Activated CD4-positive, alpha-beta T cell treated with anti-CD3 and anti-CD28 coated beads, Interleukin-2, amount 10 ng/mL, durations not matched to agents 7 days and 5 days (primary cell): ENCODE data around the gene LRRC36. TPM values are rescaled to one million over a fixed set of nuclear protein-coding genes. Genes with fewer than 3 reads are reported as not detected.
A peak's percentile ranks its signal among the peaks of the same experiment; 100 is the strongest.

Source experiments
- CTCF ChIA-PET: fragments of 350-600 bp; sonication (Branson Sonifier 250); formaldehyde crosslinking; loops from one replicate; lab custom pipeline; 2021; ENCODE audit warnings: antibody characterized with exemption; lab: Charles Lee
- POLR2A ChIA-PET: fragments of 350-600 bp; sonication (Branson Sonifier 250); formaldehyde crosslinking; loops from one replicate; lab custom pipeline; 2021; ENCODE audit warnings: antibody characterized with exemption; lab: Charles Lee
- DNase-seq: peaks from one replicate; pipeline ENCODE4 v3.0.0-alpha.2; 2020
- H3K27ac Mint-ChIP-seq: one replicate; pipeline ENCODE4 v1.8.0; 2021; ENCODE audit warnings: mild to moderate bottlenecking, moderate library complexity, mixed read lengths
- H3K27me3 Mint-ChIP-seq: one replicate; pipeline ENCODE4 v1.8.0; 2021; ENCODE audit warnings: mixed read lengths
- H3K36me3 Mint-ChIP-seq: one replicate; pipeline ENCODE4 v1.8.0; 2021; ENCODE audit warnings: low read depth, mixed read lengths
- H3K4me1 Mint-ChIP-seq: one replicate; pipeline ENCODE4 v1.8.0; 2021; ENCODE audit warnings: mixed read lengths
- H3K4me3 Mint-ChIP-seq: one replicate; pipeline ENCODE4 v1.8.0; 2021; ENCODE audit warnings: mild to moderate bottlenecking, moderate library complexity, mixed read lengths
- H3K9me3 Mint-ChIP-seq: one replicate; pipeline ENCODE4 v1.8.0; 2021; ENCODE audit warnings: mixed read lengths
- total RNA-seq, 2 experiments: library from RNA; stranded (reverse); gene quantifications; one replicate each; pipeline ENCODE4 v1.2.3, GENCODE V29; 2021

The LRRC36 gene
- total RNA-seq, 2 experiments from 2014 or later: not detected

- H3K27ac Mint-ChIP-seq: no peak overlapping the region
- H3K4me3 Mint-ChIP-seq: no peak overlapping the region
- no peaks in the 10 kb centered on the region for H3K4me1 Mint-ChIP-seq
- CTCF ChIA-PET: interaction anchor here (1.5 kb wide), 1 partner anchor 180 kb away, joined by 3 read pairs; the partner anchor contains the start of gene ATP6V0D1
- H3K36me3 Mint-ChIP-seq: no peaks in the 10 kb centered on the region
- POLR2A ChIA-PET: no interaction called here
- DNase-seq: no peak
- H3K9me3 Mint-ChIP-seq: no peaks in the 10 kb centered on the region
- H3K27me3 Mint-ChIP-seq: no peaks in the 10 kb centered on the region
Measured at GRCh38 chr16:67301080-67301782, 25.4 kb upstream of the LRRC36 start.

- Mint-ChIP-seq H3K4me1 (no peaks in the 10 kb centered on the region), H3K36me3 (no peaks in the 10 kb centered on the region), H3K27me3 (no peaks in the 10 kb centered on the region), H3K9me3 (no peaks in the 10 kb centered on the region), H3K4me3 (no peak overlapping the region), H3K27ac (no peak overlapping the region)
- no peak for DNase-seq
- ChIA-PET CTCF (interaction anchor here (0.7 to 1.5 kb wide), 2 partner anchors 9 to 179 kb away, joined by 3 to 4 read pairs; partner anchors contain the start of gene ATP6V0D1), POLR2A (no interaction called here)
Measured at GRCh38 chr16:67302076-67302475, 24.5 kb upstream of the LRRC36 start.

GRCh38 chr16:67302970-67303369, 23.6 kb upstream of the LRRC36 start:
- POLR2A ChIA-PET: no interaction called here

GRCh38 chr16:67304020-67304419, 22.6 kb upstream of the LRRC36 start:
- H3K9me3 Mint-ChIP-seq: no peaks in the 10 kb centered on the region
- H3K27me3 Mint-ChIP-seq: no peaks in the 10 kb centered on the region
- ChIA-PET CTCF (no interaction called here), POLR2A (no interaction called here)
- DNase-seq: no peak
- no peaks in the 10 kb centered on the region for H3K4me1 Mint-ChIP-seq
- no peak overlapping the region for H3K27ac Mint-ChIP-seq
- no peak overlapping the region for H3K4me3 Mint-ChIP-seq
- H3K36me3 Mint-ChIP-seq: no peaks in the 10 kb centered on the region

More at GRCh38 chr16:67302970-67303369, 23.6 kb upstream of the LRRC36 start:
- Mint-ChIP-seq H3K27ac (no peak overlapping the region), H3K27me3 (no peaks in the 10 kb centered on the region), H3K36me3 (no peaks in the 10 kb centered on the region), H3K4me1 (no peaks in the 10 kb centered on the region), H3K9me3 (no peaks in the 10 kb centered on the region), H3K4me3 (no peak overlapping the region)
- no peak for DNase-seq
- CTCF ChIA-PET: interaction anchor here (0.7 kb wide), 1 partner anchor 9 kb away, joined by 4 read pairs; no protein-coding TSS in a partner anchor

- Mint-ChIP-seq H3K27ac (no peak overlapping the region), H3K4me3 (no peak overlapping the region), H3K27me3 (no peaks in the 10 kb centered on the region), H3K4me1 (peaks cover 2% of the 10 kb centered on the region), H3K9me3 (no peaks in the 10 kb centered on the region), H3K36me3 (no peaks in the 10 kb centered on the region)
- no peak for DNase-seq
- POLR2A ChIA-PET: no interaction called here
- CTCF ChIA-PET: no interaction called here
Measured at GRCh38 chr16:67305216-67306071, 21.2 kb upstream of the LRRC36 start.

GRCh38 chr16:67310561-67310960, 16.1 kb upstream of the LRRC36 start:
- Mint-ChIP-seq H3K9me3 (no peaks in the 10 kb centered on the region), H3K4me3 (no peak overlapping the region), H3K27ac (no peak overlapping the region), H3K36me3 (no peaks in the 10 kb centered on the region), H3K27me3 (no peaks in the 10 kb centered on the region), H3K4me1 (peaks cover 21% of the 10 kb centered on the region)
- POLR2A ChIA-PET: no interaction called here
- DNase-seq: no peak
- CTCF ChIA-PET: interaction anchor here (1.3 kb wide), 1 partner anchor 9 kb away, joined by 4 read pairs; no protein-coding TSS in a partner anchor

- POLR2A ChIA-PET: no interaction called here
- CTCF ChIA-PET: interaction anchor here (1.0 to 1.3 kb wide), 4 partner anchors 8 to 33 kb away, joined by 3 to 4 read pairs (median 4); no protein-coding TSS in a partner anchor
- H3K4me1 Mint-ChIP-seq: peaks cover 21% of the 10 kb centered on the region
- no peaks in the 10 kb centered on the region for H3K36me3 Mint-ChIP-seq
- H3K27me3 Mint-ChIP-seq: no peaks in the 10 kb centered on the region
- peak overlapping the region; percentile 60 for H3K27ac Mint-ChIP-seq
- H3K9me3 Mint-ChIP-seq: no peaks in the 10 kb centered on the region
- DNase-seq: peak; percentile 66
- no peak overlapping the region for H3K4me3 Mint-ChIP-seq
Measured at GRCh38 chr16:67311607-67312488, 14.8 kb upstream of the LRRC36 start.

- H3K9me3 Mint-ChIP-seq: no peaks in the 10 kb centered on the region
- no peak for DNase-seq
- H3K4me3 Mint-ChIP-seq: no peak overlapping the region
- no peaks in the 10 kb centered on the region for H3K27me3 Mint-ChIP-seq
- POLR2A ChIA-PET: no interaction called here
- peaks cover 21% of the 10 kb centered on the region for H3K4me1 Mint-ChIP-seq
- no peaks in the 10 kb centered on the region for H3K36me3 Mint-ChIP-seq
- peak overlapping the region; percentile 4 for H3K27ac Mint-ChIP-seq
- CTCF ChIA-PET: interaction anchor here (0.6 to 1.7 kb wide), 3 partner anchors 22 to 108 kb away, joined by 4 to 7 read pairs (median 6); no protein-coding TSS in a partner anchor
Measured at GRCh38 chr16:67312719-67313118, 13.9 kb upstream of the LRRC36 start.

GRCh38 chr16:67317853-67318252, 8.8 kb upstream of the LRRC36 start:
- DNase-seq: no peak
- Mint-ChIP-seq H3K4me3 (no peak overlapping the region), H3K4me1 (no peaks in the 10 kb centered on the region), H3K27ac (no peak overlapping the region), H3K27me3 (peaks cover 16% of the 10 kb centered on the region), H3K36me3 (no peaks in the 10 kb centered on the region), H3K9me3 (no peaks in the 10 kb centered on the region)
- ChIA-PET POLR2A (no interaction called here), CTCF (interaction anchor here (1.2 kb wide), 1 partner anchor 10 kb away, joined by 3 read pairs; no protein-coding TSS in a partner anchor)

GRCh38 chr16:67326115-67326471, 522 bp upstream of the LRRC36 start:
- no peaks in the 10 kb centered on the region for H3K9me3 Mint-ChIP-seq
- H3K4me1 Mint-ChIP-seq: peaks cover 8% of the 10 kb centered on the region
- H3K36me3 Mint-ChIP-seq: no peaks in the 10 kb centered on the region
- no peak overlapping the region for H3K27ac Mint-ChIP-seq
- H3K27me3 Mint-ChIP-seq: peaks cover 51% of the 10 kb centered on the region
- no peak for DNase-seq
- ChIA-PET POLR2A (no interaction called here), CTCF (interaction anchor here (0.6 to 3.1 kb wide), 6 partner anchors 28 to 586 kb away, joined by 3 to 9 read pairs (median 3); no protein-coding TSS in a partner anchor)
- H3K4me3 Mint-ChIP-seq: peak overlapping the region; percentile 57

GRCh38 chr16:67327743-67328142, 1.1 kb downstream of the LRRC36 start:
- peaks cover 45% of the 10 kb centered on the region for H3K27me3 Mint-ChIP-seq
- CTCF ChIA-PET: interaction anchor here (0.6 to 1.5 kb wide), 6 partner anchors 30 to 76 kb away, joined by 3 to 5 read pairs (median 4); no protein-coding TSS in a partner anchor

GRCh38 chr16:67329901-67330300, 3.3 kb downstream of the LRRC36 start:
- H3K27ac Mint-ChIP-seq: no peak overlapping the region
- H3K9me3 Mint-ChIP-seq: peaks cover 4% of the 10 kb centered on the region
- peaks cover 8% of the 10 kb centered on the region for H3K4me1 Mint-ChIP-seq
- POLR2A ChIA-PET: no interaction called here
- no peaks in the 10 kb centered on the region for H3K36me3 Mint-ChIP-seq
- peaks cover 29% of the 10 kb centered on the region for H3K27me3 Mint-ChIP-seq
- H3K4me3 Mint-ChIP-seq: no peak overlapping the region
- CTCF ChIA-PET: no interaction called here
- no peak for DNase-seq

More at GRCh38 chr16:67327743-67328142, 1.1 kb downstream of the LRRC36 start:
- H3K36me3 Mint-ChIP-seq: no peaks in the 10 kb centered on the region
- DNase-seq: no peak
- POLR2A ChIA-PET: no interaction called here
- no peak overlapping the region for H3K4me3 Mint-ChIP-seq
- no peak overlapping the region for H3K27ac Mint-ChIP-seq
- peaks cover 8% of the 10 kb centered on the region for H3K4me1 Mint-ChIP-seq
- no peaks in the 10 kb centered on the region for H3K9me3 Mint-ChIP-seq
